ENCODE results near the gene CD9.

CD9 gene

GRCh38 chr12:6222078-6222654 lies 22.0 kb downstream of the CD9 start:
- FAIRE-seq = no peak

DNA sequence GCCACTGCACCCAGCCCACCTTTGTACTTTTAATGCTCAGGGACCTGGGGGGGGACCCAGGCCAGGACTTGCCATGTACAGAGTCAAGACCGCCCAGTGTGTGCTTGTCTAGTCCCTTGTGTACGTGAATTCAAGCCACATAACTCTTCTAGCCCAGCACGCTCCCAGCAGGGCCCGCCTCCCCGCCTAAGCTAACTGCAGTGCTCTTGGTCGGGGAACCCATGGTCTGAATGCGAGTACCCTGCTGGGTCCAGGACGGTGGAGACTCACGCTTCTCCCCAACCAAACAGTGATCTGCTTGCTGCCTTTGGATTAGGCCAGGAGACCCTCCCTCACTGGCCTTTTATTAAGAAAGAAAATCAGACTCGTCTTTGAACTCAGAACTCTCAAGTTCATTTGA lies 23.3 kb downstream of the CD9 start:
- no peak for FAIRE-seq

DNA sequence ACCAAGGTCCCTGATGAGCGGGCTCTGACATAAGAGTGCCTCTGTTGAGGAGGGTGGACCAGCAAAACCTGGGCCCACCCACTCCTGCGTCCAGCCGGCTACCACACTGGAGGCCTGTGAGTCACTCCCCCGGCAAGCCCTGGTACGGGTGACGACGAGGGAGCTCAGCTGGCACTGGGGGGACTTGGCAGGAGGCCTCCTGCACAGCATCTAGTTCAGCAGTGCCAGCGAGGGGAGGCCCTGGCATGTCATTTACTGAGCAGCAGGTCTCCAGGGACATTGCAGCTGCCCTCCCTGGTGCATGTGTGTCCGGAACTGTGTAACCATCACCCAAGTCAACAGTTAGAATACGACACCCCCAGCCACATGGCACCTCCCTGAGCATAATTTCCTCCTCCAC lies 24.4 kb downstream of the CD9 start:
- no peak for FAIRE-seq

GRCh38 chr12:6225630-6226001 lies 25.4 kb downstream of the CD9 start:
- FAIRE-seq = no peak

GRCh38 chr12:6226002-6226678 lies 25.9 kb downstream of the CD9 start:
- no peak for FAIRE-seq

DNA sequence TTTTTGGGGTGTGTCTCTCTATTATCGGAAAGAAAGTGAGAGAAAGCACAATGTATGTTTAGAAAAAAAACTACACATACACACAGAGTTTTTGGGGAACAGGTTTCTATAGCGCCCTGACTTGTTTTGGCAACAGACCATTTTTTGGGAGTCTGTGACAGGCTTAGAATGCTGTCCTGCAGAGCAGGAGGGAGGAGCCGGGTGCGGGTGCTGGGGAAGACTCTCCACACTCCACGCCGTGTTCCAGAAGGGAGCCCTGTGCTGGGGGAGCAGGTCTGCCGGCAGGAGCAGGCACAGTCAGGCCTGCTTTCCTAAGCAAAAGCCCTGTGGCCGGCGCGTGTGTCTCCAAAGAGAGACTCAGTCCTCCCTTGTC lies 26.5 kb downstream of the CD9 start:
- FAIRE-seq = no peak

- no peak for FAIRE-seq
Measured at GRCh38 chr12:6228535-6229223, 28.5 kb downstream of the CD9 start.

GRCh38 chr12:6229224-6230218 lies 29.3 kb downstream of the CD9 start:
- FAIRE-seq = peak; percentile 46

- no peak for FAIRE-seq
Measured at GRCh38 chr12:6230321-6231110, 30.3 kb downstream of the CD9 start.

- no peak for FAIRE-seq
Measured at GRCh38 chr12:6231359-6232268, 31.4 kb downstream of the CD9 start.

DNA sequence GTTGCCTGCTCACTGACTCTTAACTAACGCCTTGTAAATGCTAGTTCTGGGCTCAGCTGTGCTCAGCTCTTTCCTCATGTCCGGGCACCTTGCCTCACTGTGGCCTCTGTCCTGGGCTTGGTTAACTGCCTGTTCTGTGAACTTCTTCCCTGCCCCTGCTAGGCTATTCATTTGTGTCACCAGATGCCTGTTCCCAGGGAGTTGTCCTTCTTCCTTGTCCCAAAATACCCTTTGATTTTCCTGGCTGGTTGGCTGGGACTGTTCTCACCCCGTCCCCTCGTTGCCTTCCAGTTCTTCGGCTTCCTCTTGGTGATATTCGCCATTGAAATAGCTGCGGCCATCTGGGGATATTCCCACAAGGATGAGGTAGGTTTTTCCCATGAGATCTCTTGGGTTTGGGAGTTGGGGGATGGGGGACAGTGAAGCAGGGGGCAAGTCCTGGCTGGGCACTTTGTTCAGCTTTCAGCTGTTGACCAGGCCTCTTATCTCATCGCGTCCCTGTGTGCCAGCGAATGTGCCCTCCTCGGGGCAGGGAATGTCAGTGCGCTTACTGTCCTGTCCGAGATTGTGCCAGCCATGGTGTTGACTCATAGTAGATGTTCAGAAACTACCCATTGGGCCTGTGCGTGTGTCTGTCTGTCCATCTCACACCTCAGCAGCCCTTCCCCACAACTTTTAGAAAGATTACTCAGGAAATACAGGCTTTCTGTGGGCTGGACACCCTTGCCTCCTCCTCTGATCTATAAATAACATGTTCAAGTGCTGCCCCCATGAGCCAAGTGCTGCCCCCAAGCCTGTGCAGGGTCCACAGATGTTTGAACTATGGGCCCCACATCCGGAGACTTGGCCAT lies 33.1 kb downstream of the CD9 start:
- FAIRE-seq = no peak

DNA sequence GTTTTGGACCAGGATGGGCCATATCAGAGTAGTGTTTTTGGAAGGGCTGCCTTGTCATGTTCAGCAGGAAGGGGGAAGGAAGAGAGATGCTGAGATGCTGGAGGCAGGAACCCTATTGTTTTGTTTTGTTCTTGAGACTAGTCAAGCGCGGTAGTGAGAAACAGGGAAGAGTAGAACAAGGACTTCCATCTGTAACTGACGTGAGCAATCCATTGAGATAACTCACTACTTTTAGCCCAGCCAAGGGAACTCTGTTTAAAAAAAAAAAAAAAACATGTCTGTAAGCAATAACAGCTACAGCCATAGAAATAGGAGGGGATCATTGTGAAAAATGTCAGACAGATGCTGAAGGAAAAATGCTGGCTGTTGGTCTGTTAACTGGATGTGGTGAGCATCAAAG lies 34.0 kb downstream of the CD9 start:
- no peak for FAIRE-seq

DNA sequence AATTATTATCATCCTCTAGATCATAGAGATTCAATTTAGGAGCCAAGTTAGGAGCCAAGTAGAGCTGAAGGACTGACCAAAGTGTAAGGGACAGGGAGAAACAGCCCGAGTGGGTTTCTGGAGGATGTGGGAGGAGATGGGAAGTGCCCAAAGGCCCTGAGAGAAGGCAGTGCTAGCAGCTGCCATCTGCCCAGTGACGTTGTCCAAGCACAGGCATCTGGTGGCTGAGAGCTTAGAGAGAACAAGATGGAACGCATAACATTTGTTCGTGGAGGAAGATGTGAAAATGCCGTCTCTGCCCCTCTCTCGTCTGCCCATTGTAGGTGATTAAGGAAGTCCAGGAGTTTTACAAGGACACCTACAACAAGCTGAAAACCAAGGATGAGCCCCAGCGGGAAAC lies 34.7 kb downstream of the CD9 start:
- no peak for FAIRE-seq

DNA sequence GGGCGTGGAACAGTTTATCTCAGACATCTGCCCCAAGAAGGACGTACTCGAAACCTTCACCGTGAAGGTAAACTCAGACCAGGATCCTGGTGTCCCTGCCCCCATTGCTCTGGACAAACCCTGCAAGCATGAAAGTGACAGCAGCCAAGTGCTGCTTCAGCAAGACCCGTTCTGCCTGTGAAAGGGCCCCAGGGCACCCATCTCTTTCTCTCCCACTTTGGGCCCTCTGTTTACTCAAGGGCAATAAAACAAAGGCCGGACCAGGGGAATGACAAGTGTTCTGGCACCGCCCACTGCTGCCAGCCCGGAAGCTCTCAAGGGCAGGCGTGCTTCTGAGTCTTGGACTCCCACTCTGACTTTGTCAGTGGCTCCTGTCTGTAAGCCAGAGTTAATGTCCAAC lies 35.3 kb downstream of the CD9 start:
- no peak for FAIRE-seq

- FAIRE-seq = no peak
Measured at GRCh38 chr12:6235906-6236640, 35.9 kb downstream of the CD9 start.

GRCh38 chr12:6236641-6236940 lies 36.4 kb downstream of the CD9 start:
- no peak for FAIRE-seq

GRCh38 chr12:6237830-6238229 lies 37.6 kb downstream of the CD9 start:
- no peak for FAIRE-seq

- FAIRE-seq = no peak
Measured at GRCh38 chr12:6238875-6239274, 38.7 kb downstream of the CD9 start.

DNA sequence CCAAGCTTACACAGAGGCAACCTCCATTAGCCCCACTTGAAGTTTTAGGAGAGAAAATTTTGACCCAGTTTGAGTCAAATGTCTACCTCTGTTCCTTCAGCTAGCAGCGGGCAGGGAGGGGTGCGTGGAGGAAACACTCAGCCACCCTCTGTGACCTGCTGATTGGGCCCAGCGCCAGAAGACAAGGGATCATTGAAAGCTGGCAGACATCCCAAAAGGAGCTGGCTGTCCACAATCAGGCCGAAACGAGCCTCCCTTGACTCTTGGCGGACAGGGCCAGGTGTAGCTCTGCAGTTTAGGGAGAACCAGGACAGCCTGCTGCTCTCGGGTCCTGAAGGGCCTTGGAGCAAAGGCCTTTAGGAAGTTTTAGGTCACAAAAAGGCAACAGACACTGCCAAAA lies 41.3 kb downstream of the CD9 start:
- no peak for FAIRE-seq

DNA sequence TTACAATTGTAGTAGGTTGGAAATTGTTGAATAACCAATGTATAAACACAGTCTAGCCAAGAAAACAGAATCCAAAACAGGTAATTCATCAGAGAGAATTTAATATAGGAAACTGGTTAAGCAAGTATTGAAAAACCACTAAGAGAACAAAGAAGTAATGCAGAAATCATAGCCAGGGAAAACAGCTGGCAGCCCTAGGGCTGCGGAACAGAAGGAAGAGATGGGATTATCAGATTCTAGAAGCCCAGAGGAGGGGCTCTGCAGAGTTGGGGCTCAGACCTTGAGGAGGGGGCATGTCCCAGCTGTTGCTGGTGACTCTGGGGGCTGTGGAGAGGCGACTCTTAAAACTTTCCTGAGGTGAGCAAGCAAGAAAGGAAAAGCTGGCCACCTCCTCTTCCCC lies 49.4 kb downstream of the CD9 start:
- FAIRE-seq = no peak
